ENCODE results near the gene SOX18.
"Not testable (repeated sequence)": the region's sequence is repeated elsewhere in the genome, so short reads cannot be mapped to it uniquely, and the experiment has no call there.

SOX18 gene

DNA sequence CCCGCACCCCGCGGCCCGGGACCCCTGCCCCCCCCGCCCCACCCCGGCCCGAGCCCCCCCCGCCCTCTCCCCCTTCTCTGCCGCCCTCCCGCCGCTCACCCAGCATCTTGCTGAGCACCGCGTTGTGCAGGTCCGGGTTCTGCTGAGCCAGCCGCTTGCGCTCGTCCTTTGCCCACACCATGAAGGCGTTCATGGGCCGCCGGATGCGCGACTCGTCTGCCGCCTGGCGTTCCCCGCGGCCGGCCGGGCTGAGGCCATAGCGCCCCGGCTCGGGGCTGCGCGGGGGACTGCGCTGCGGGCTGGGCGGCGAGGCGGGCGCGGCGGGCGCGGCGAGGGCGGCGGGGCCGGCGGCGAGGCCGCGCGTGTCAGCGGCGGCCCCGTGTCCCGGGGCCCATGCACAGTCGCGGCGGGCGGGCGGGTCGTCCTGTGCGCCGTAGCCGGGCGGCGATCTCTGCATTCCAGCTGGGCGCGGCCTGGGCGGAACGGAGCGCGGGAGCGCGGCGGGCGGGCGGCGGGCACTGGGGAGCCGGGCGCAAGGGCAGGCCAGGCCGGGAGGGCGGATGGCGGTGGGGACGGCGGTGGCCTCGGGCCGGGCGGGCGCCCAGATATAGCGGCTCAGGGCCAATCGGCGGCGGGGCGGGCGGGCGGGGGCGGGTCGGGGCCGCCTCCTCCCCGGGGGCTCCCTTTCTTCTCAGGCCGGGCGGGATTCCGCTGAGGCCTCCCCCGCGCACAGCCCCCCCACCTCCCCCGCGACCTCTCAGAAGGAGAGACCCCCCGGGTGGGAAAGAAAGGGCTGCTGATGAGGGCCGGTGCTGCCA lies at the start of gene SOX18:
Gene SOX18, minus strand, starts transcription at position 580 of the 818 bp plus-strand sequence. Its CDS starts 123 bp downstream, at position 457.
- DNase-seq = no peak

DNA sequence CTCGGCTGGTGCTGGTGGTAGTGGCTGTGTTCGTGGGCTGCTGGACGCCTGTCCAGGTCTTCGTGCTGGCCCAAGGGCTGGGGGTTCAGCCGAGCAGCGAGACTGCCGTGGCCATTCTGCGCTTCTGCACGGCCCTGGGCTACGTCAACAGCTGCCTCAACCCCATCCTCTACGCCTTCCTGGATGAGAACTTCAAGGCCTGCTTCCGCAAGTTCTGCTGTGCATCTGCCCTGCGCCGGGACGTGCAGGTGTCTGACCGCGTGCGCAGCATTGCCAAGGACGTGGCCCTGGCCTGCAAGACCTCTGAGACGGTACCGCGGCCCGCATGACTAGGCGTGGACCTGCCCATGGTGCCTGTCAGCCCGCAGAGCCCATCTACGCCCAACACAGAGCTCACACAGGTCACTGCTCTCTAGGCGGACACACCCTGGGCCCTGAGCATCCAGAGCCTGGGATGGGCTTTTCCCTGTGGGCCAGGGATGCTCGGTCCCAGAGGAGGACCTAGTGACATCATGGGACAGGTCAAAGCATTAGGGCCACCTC lies 49.1 kb upstream of the SOX18 start:
- DNase-seq = no peak

DNA sequence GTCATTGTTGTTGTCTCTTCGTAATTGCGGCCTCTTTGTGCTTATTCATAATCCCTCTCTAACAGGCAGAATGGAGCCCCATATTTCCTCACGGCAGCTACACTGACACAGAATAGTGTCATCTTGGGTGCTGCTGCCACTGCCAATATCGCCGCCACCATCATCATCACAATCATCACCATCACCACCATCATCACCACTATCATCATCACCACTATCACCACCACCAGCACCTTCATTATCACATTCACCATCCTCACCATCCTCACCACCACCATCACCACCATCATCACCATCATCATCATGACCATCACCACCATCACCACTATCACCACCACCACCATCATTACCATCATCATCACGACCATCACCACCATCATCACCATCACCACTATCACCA lies 47.1 kb upstream of the SOX18 start:
- no peak for DNase-seq

DNA sequence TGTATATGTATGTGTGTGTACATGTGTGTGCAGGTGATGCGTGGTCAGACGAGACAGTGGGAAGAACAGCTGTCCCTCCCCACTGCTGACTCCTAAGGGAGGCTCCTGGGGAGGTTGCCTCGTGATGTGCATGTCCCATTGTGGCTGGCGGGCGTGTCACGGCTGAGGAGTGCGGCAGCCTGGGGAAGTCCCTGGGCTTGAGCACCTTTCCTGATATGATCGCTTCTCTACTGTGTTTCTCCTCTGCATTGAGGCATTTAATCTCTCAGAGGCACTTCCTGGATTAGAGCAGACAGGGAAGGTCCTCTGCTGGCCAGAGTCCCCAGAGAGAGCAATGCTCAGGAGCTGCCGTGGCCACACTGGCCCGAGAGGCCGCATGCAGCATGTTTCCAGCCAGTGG lies 46.5 kb upstream of the SOX18 start:
- no peak for DNase-seq

DNA sequence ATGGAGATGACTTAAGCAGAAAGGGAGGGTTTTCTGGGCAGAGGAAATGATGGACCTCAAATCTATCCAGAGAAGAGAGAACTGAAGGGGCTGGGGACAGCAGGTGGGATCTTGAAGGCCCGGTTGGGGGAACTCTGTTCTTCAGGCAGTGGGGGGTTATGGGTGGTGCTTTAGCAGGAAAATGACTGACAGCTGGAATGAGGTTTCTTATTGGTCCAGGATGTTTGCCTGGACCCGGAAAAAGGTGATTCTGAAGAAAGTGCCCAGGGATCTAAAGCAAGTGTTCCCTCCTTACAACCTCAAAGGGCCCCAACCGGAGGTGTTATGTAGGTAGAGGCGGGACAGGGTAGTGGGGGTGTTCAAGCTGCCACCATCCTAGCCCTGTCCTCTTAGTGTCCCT lies 46.0 kb upstream of the SOX18 start:
- DNase-seq = no peak

DNA sequence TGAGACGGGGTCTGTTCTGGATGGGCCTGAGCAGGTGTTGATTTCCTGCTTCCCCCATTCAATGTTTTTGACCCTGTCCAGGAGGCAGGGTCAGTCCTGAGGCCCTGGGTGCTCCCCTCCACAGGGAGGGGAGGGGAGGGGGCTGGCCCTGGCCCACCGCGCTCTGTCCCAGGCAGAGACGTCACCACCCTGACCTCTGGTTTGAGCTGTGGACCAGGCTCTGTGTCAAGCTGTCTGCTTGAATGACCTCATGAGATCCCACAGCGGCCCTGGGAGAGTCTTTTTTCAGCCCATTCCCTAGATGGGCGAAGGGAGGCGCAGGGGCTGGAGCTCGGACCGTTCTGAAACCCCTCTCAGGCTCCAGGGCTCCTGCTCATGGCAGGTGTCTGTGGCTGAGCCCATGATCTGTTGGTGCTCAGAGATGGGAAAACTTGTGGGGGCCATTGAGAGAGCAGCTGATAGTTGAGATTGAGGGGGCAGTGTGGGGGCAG lies 43.6 kb upstream of the SOX18 start:
- DNase-seq = no peak

DNA sequence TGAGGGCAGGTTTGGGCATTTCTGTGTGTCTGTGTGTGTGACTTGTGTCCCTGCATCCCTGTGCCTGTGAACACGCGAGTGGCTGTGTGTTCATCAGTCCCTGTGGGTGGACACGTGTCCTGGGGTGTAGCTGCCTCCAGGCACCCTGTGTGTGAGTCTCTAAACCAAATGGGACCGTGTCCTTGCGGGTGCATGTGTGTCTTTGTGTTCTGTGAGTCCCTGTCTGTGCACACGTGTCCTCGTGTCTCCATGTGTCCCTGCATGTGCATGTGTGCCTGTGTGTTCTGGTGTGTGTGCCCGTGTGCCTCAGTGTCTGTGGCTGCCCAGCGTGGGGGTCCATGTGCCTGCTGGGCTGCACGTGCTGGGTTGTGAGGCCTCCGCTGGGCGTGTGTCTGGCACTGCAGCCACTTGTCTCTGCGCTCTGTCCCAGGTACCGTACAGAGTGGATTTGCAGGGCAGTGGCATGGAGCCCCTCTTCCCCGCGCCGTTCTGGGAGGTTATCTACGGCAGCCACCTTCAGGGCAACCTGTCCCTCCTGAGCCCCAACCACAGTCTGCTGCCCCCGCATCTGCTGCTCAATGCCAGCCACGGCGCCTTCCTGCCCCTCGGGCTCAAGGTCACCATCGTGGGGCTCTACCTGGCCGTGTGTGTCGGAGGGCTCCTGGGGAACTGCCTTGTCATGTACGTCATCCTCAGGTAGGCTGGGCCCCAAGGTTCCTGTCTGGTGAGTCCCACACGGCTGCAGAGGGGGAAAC lies 43.0 kb upstream of the SOX18 start:
- no peak for DNase-seq

DNA sequence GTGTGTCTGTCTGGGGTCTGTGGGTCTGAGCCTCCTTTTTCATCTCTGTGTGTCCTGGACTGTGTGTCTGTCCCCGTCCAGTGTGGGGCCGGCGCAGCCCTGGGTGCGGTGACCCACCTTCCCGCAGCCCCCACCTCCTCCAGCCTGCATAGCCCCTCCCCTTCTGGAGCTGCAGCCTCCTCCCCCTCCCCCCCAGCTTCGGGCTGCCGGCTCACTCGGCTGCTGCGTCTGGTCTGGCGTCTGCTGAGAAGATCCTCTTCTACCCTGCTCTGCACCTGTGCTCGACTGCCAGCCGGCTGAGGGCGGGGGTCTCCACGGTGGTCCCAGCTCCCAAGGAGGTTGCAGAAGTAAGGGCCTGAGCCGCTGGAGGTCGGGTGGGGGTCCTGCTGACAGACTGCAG lies 42.3 kb upstream of the SOX18 start:
- no peak for DNase-seq

DNA sequence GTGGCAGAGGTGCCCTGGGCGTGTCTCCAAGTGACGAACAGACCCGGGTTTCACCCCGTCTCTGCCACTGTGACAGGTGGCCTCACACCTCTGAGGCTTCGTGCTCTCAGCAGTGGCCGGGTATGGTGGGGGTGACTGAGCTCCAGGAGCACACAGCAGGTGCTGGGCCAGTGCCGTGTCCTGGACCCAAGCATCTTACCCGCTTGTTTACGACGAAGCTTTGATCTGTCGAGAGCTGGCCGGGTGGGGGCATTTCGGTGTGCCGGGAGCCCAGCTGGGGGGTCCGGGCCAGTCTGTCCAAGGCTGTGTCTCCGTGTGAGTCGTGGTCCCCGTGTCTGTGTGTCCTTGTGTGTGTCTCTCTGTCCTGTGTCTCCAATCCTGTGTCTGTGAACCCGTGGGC lies 41.9 kb upstream of the SOX18 start:
- DNase-seq = no peak

DNA sequence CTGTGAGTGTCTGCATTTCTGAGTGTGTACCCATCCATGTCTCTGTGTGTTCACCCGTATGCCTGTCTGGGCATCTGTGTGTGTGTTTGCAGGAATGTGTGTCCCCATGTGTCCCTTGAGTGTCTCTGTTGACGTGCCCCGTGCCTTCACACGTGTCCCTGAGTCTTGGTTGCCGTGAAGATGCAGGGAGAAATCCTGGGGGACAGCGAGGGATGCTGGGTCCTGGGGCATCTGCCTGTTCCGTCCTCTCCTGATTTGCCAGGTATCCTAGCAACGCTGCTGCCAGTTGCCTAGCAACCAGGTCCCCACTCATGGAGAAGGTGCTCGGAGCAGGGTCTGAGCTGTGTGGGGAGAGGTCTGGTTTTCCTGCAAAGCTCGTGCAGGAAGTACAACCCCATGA lies 40.7 kb upstream of the SOX18 start:
- no peak for DNase-seq

DNA sequence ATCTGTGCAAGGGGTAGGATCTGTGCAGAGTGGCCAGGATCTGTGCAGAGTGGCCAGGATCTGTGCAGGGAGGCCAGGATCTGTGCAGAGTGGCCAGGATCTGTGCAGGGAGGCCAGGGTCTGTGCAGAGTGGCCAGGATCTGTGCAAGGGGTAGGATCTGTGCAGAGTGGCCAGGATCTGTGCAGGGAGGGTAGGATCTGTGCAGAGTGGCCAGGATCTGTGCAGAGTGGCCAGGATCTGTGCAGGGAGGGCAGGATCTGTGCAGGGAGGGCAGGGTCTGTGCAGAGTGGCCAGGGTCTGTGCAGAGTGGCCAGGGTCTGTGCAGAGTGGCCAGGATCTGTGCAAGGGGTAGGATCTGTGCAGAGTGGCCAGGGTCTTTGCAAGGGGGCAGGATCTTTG lies 39.1 kb upstream of the SOX18 start:
- DNase-seq = not testable (repeated sequence)

DNA sequence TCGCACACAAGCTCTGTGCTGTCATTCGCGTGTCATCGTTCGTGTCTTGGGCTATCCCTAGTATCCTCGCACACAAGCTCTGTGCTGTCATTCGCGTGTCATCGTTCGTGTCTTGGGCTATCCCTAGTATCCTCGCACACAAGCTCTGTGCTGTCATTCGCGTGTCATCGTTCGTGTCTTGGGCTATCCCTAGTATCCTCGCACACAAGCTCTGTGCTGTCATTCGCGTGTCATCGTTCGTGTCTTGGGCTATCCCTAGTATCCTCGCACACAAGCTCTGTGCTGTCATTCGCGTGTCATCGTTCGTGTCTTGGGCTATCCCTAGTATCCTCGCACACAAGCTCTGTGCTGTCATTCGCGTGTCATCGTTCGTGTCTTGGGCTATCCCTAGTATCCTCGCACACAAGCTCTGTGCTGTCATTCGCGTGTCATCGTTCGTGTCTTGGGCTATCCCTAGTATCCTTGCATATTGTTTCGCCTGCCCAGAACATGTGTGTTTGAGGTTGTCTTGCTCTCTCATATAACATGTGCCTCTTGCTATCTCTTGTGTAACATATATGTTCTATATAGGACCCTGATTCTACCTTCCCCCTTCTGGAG lies 37.9 kb upstream of the SOX18 start:
- not testable (repeated sequence) for DNase-seq

DNA sequence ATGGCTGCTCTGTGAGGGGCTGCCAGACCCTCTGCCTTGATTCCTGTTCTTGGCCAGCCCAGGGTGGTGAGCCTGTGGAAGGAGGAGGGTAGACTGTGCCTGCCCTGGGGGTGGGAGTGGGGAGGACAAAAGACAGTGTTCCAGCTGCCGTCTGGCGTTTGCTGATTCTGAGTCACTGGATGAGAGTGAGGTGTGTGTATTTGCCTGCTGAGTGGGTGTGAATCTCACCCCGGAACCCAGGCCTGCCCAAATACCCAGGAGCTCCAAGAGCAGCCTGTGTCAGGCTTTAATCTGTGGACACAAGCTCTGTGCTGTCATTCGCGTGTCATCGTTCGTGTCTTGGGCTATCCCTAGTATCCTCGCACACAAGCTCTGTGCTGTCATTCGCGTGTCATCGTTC lies 37.4 kb upstream of the SOX18 start:
- DNase-seq = no peak

DNA sequence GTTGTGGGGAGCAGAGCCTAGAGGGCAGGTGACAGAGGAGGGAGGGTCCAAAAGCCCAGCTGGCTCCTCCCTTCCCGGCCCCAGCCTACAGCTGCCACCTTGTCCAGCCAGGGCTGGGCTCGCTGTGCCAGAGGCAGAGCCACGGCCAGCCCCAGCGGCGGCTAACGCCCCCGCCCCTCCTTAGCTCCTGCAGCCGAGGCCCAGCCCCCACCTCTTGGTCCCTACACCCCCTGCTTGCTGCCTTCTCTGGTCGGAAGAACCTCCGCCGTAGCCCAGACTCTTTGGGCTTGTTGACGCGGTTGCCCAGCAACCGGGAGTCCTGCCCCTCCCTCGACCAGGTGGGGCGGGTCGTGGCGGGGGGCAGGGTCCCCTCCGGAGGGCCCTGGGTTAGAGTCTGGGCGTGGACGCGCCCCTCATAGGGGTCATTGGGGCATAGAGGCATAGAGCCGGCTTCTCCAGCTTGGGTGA lies 35.3 kb upstream of the SOX18 start:
- DNase-seq = no peak

DNA sequence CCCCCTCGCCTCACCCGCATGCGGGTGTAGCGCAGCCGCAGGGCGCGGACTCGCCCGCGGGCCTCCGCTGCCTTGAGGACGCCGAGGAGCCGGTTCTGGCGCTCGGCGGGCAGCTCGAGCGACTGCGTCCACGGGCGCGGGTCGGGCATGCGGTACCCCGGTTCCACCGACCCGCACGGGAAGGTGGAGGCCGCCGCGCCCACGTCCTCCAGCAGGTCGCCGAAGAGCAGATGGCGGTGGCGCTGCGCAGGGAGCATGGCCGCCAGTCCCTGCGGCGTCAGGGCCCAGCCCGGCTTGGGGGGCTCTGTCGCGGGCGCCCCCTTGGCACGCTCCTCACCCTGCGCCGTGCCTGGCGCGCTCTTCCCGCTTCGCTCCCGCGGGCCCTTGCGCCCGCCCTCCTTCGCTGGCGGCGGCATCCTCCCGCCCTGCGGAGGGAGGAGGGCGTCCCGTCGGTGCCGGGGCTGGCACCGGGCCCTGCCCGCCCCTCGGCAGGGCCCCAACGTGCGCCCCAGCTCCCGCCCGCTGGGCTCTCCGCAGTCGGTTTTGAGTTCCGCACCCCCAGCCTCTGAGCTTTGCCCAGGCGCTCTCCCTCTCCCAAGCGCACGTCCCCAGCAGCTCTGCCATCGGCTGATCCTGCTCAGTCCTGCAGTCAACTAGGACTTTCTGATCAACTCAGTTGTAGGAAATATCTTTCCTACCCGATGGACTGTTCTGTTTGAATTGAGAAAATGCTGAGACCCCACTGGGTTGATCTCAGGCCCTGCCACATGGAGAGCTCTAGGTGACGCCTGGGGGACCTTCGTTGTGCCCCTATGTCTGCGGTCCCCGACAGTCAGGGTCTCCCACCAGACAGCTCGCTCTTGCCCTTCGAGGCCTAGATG lies 34.6 kb upstream of the SOX18 start, which contains the start of gene LKAAEAR1:
Gene LKAAEAR1, minus strand, starts transcription at position 595 of the 881 bp plus-strand sequence. Its CDS starts 179 bp downstream, at position 416.
- DNase-seq = no peak

DNA sequence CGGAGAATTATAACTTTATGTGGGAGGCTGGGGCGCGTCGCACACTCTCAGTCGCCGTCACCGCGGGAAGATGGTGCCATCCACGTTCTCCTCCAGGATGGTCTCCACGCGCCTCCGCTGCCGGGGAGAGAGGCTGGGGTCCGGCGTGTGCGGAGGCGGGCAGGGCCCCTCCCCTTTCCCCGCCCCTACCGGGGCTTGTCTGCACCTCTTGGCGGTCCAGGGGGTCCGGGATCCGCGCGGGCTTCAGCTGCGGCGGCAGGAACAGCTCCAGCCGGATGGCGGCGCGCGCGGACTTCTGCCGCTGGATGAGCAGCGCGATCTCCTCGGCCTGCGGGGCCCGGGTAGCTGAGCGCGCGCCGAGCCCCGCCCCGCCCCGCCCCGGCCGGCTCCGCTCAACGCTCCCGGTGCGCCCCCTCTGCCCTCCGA lies 34.0 kb upstream of the SOX18 start:
- DNase-seq = peak; percentile 68

DNA sequence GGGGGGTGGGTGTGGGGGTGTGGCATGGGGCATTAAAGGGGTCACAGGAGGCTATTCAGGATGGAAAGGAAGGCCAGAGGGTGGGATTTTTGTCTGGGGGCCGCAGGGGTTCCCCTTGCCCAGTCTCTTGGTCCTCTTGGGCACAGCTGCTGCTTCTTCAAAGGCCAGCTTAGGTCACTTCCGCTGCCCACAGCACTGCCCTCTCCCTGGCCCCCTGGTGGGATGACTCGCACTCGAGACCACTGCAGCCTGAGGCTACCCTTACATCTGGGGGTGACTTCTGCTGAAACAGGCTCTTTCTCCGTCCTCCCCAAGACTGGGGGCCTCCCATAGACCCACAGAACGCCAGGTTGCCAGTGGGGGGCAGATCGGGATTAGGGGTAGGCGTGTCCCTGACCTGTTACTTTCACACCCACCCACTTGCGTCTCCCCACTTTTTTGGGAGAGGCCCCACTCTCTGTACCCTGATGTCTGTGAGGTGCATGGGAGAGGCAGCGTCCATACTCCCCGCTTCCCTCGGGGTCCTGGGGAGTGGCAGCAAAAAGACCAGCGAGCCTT lies 33.5 kb upstream of the SOX18 start:
- DNase-seq = no peak

DNA sequence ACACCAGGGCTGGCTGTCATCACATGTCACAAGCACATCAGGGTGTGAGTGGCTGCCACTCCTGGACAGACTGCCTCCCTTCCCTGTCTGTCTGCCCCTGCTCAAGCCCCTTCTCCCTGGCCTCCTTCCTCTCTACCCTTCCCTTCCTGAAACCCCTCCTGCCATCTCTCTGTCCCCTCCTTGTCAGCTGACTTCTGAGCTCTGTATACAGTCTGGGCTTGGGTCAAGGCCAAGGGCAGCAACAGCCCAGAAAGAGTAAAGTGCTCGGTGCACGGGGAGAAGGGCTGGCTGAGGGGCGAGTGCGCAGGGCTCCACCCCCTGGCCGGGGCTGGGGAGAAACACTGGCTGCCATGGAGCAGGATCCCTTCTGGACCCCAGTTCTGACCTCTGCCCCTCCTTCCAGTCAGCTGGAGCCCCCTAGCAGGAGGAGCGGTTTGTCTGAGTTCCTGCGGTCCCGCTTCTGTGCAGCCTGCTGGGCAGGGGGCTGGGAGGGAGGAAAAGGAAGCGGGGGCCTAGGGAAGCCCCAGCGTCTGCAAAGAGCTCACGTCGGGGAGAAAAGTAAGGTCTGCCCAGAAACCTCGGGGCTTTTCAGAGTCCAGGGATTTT lies 32.8 kb upstream of the SOX18 start:
- no peak for DNase-seq

DNA sequence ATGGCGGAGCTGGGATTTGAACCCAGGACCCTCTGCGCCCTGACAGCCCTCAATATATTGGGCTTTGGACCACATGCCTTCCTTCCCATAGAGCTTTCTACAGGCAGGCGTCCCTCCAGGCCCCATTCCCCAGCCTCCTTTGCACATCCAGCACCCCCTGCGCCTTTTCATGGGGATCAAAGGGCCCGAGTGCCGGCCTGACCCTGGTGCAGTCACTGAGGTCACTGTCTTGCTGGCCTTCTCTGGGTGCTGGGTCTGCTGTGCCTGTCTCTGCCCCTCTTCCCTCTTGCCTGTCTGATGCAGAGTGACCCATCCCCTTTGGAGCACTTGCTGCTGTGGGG lies 32.2 kb upstream of the SOX18 start:
- no peak for DNase-seq

DNA sequence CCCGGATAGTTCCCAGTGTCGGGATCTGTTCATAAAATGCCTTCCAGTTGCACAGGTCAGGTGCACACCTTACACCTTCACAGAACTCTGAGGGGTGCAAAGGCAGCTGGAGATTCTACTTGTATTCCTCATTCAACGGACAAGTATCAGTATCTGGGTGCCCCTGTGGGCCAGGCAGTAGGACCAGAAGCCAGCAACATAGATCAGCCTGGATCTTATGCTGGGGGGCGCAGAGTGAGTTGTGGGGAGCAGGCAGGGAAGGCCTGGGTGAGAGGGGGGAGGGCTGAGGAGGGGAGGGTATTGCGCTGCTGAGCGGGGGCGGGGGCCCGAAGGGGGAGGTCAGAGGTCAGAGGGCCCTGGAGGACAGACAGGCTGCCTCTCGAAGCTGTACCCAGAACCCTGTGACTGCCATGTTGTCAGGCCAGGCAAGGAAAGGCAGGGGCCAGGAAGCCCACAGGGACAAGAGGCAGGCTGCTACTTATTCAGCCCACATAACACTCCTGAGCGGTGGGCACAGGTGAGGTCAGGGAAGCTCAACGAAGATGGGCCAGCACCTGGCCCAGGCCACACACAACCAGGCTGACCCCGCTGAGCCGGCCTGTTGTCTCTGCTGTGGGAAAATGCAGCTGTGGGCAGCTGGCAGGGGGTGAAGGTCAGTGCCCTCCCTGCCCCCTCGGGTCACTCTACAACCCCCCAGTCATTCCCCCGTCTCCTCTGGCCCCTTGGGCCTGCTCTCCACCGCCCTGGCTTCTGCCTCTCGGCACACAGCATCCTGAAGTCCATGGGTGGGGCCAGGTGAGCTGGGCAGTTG lies 31.6 kb upstream of the SOX18 start:
- no peak for DNase-seq
